Subcutaneous adipose tissue (tissue), 4 donors: ENCODE results near the gene CHRM5. TPM values are rescaled to one million over a fixed set of nuclear protein-coding genes. Genes with fewer than 3 reads are reported as not detected.

Source experiments
- total RNA-seq, 4 donors: library from RNA; depleted of rRNA; stranded (reverse); fragments of >200 nt; gene quantifications; one replicate each; pipeline ENCODE4 v1.1.0, GENCODE V29; 2016
- TF ChIP-seq, protein P1 (sequence below): fragments of 450-650 bp; IDR thresholded peaks from one replicate; pipeline ENCODE4 v1.5.1; 2016; ENCODE audit warnings: low read depth, mild to moderate bottlenecking, control low read depth, antibody characterized with exemption, moderate library complexity

CHRM5 gene
- total RNA-seq, 4 donors from 2014 or later: not detected

DNA sequence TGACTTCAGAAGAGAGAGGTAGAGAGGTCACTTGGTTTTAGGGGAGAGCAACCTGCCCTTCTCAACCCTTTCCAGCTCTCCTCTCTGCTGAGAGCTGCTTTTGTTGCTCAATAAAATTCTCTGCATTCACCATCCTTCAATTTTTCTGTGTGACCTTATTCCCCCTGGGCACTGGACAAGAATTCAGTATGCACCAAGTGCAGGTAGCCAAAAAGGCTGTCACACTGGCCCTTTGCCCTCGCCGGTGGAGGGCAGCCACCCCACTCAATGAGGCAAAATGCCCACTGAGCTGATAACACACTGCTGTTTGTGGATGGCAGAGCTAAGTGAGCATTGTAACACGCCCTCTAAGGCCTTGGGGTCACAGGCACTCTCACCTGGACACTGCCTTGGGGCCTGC lies 146.4 kb downstream of the CHRM5 start:
- TF ChIP-seq, protein P1, sequence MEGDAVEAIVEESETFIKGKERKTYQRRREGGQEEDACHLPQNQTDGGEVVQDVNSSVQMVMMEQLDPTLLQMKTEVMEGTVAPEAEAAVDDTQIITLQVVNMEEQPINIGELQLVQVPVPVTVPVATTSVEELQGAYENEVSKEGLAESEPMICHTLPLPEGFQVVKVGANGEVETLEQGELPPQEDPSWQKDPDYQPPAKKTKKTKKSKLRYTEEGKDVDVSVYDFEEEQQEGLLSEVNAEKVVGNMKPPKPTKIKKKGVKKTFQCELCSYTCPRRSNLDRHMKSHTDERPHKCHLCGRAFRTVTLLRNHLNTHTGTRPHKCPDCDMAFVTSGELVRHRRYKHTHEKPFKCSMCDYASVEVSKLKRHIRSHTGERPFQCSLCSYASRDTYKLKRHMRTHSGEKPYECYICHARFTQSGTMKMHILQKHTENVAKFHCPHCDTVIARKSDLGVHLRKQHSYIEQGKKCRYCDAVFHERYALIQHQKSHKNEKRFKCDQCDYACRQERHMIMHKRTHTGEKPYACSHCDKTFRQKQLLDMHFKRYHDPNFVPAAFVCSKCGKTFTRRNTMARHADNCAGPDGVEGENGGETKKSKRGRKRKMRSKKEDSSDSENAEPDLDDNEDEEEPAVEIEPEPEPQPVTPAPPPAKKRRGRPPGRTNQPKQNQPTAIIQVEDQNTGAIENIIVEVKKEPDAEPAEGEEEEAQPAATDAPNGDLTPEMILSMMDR: no peak

GRCh38 chr15:34116620-34117019 lies 148.3 kb downstream of the CHRM5 start:
- TF ChIP-seq, protein P1: no peak

Other genes starting within 250 kb of the CHRM5 start
- gene AVEN, start 70.7 kb downstream of the CHRM5 start, total RNA-seq: 10 to 100 TPM in 3 of 4 donors, 1 to 10 TPM in 1; 8.5 to 26.1 (median 17.5) TPM
- gene EMC7, start 133.4 kb downstream of the CHRM5 start, total RNA-seq: 10 to 100 TPM; 41.8 to 62.8 (median 44.5) TPM
- 1 to 10 TPM in 2 of 4 donors, under 1 TPM in 2; 0.57 to 2.1 (median 0.95) TPM for gene PGBD4, start 133.6 kb downstream of the CHRM5 start, total RNA-seq
- 10 to 100 TPM; 45.4 to 59.0 (median 55.9) TPM for gene KATNBL1, start 241.6 kb downstream of the CHRM5 start, total RNA-seq